LNCaP clone FGC (cell line): ENCODE measurements around the gene DDHD1.
"Not testable (repeated sequence)": the region's sequence is repeated elsewhere in the genome, so short reads cannot be mapped to it uniquely, and the experiment has no call there.

Experiments
- DNase-seq: peaks from one replicate; pipeline ENCODE4 v3.0.0-alpha.2; 2011; ENCODE audit warnings: low read depth
- H3K4me3 ChIP-seq: 2 replicates; pipeline ENCODE4 v1.5.1; 2011; ENCODE audit warnings: mild to moderate bottlenecking, low read depth, low read length, control low read depth
- TF ChIP-seq, protein P1 (sequence below): IDR thresholded peaks from 2 replicates; pipeline ENCODE4 v1.5.1; 2012; ENCODE audit warnings: mild to moderate bottlenecking; ENCODE audit not compliant: control insufficient read depth, insufficient read depth; ENCODE audit errors: extremely low read depth

The DDHD1 gene

DNA sequence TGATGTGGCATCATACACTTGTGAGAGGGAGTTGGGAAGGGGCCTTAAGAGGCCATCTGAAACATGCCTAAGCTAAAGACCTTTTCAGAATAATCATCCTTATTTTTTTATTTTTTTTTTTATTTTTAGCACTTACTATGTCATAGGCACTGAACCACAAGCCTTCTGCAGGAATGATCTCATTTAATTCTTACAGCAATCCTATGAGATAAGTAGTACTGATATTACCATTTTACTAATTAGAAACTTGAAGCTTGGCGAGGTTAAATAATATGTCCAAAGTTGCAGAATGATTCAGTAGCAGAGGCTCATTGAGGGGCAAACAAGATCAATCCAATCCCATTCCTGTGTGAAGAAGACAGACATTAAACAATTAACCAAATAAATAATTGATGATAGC lies 33.4 kb upstream of the DDHD1 start:
- no peak overlapping the region for H3K4me3 ChIP-seq
- no peak for DNase-seq
- TF ChIP-seq, protein P1, sequence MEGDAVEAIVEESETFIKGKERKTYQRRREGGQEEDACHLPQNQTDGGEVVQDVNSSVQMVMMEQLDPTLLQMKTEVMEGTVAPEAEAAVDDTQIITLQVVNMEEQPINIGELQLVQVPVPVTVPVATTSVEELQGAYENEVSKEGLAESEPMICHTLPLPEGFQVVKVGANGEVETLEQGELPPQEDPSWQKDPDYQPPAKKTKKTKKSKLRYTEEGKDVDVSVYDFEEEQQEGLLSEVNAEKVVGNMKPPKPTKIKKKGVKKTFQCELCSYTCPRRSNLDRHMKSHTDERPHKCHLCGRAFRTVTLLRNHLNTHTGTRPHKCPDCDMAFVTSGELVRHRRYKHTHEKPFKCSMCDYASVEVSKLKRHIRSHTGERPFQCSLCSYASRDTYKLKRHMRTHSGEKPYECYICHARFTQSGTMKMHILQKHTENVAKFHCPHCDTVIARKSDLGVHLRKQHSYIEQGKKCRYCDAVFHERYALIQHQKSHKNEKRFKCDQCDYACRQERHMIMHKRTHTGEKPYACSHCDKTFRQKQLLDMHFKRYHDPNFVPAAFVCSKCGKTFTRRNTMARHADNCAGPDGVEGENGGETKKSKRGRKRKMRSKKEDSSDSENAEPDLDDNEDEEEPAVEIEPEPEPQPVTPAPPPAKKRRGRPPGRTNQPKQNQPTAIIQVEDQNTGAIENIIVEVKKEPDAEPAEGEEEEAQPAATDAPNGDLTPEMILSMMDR = no peak

DNA sequence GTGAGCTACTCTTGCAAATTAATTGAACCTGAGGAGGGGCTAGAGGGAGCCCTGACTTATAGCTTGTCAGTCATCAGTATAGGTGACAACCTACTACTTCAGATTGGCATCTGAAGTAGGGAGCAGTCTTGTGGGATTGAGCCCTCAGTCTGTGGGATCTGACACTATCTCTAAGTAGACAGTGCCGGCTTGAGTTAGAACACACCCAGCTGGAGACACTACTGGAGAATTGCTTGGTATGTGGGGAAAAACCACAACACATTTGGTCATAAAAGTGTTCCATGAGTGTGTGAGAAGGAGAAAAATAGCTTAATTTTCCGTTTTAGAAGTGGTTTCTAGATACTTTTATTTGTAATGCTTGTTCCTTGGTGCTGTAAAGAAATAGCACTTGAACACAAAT lies 30.5 kb upstream of the DDHD1 start:
- DNase-seq = no peak
- TF ChIP-seq, protein P1 = no peak
- no peak overlapping the region for H3K4me3 ChIP-seq

DNA sequence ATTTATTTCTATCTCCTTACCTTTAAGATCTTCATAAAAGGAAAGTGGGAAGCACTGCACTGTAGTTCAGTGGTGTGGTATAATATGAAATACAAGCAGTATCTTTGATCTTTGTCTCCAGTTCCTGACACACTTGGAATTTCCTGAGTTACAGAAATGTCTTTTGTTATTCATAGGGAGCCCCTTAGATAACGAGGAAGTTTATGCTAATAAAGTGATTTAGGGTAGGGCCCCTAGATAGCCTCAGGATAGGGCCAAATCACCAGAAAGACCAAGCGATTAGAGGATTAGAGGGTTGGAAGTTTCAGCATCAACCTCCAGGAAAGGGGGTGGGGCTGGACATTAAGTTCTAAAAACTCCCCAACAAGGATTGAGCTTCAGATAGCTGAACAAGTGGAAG lies 29.9 kb upstream of the DDHD1 start:
- no peak overlapping the region for H3K4me3 ChIP-seq
- no peak for DNase-seq
- TF ChIP-seq, protein P1 = no peak

DNA sequence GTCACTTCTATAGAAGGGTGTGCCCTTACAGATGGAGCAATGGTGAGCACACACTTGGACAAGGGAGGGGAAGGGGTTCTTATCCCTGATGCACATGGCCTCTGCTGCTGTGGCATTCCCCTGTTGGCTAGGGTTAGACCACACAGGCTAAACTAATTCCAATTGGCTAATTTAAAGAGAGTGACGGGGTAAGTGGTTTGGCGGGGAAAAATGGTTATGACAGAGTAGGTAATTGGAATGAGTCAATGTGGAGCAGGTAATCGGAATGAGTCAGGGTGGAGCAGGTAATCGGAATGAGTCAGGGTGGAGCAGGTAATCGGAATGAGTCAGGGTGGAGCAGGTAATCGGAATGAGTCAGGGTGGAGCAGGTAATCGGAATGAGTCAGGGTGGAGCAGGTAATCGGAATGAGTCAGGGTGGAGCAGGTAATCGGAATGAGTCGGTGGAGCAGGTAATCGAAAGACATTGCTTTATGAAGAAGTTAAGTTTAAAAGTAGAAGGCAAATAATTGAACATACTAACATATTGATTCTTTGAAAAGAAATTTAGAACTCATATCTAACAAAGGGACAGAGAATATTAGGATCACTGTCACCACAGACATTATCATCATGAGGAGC lies 28.4 kb upstream of the DDHD1 start:
- DNase-seq, H3K4me3 ChIP-seq: not testable (repeated sequence)

DNA sequence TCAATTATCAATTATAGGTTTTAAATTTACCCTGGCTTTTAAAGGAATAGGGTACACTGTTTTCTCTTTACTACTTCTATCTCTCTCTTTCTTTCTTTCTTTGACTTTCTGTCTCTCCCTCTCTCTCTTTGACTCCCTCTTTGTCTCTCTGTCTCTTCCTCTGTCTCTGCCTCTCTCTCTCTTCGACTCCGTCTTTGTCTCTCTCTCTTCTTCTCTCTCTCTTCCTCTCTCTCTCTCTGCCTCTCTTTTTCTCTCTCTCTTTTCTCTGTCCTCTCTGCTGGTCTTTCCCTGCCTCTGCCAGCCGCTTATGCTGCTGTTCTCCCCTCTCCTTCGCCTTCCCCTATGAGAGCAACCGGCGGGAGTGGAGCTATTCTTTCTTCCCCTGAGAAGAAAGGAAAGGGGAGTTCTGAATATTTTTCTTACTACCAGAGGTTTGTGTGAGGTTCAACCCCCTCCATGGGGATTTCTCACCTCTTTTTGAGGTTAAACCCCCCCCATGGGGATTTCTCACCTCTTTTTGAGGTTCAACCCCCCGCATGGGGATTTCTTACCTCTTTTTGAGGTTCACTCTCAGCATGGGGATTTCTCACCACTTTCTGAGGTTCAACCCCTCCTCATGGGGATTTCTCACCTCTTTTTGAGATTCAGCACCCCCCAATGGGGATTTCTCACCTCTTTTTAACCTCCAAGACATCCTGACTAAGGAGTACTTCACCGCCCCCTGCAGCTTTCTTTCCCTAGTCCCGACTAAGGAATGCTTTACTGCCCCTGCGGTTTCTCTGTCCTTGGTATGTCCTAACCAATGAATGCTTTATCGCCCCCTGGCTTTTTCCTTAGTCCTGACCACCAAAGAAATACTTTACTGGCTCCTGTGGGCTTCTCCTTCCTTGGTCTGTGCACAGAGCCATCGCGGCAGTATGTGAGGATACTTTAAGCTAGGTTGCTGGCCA lies 27.4 kb upstream of the DDHD1 start:
- TF ChIP-seq, protein P1 = no peak
- DNase-seq = no peak
- H3K4me3 ChIP-seq = no peak overlapping the region

DNA sequence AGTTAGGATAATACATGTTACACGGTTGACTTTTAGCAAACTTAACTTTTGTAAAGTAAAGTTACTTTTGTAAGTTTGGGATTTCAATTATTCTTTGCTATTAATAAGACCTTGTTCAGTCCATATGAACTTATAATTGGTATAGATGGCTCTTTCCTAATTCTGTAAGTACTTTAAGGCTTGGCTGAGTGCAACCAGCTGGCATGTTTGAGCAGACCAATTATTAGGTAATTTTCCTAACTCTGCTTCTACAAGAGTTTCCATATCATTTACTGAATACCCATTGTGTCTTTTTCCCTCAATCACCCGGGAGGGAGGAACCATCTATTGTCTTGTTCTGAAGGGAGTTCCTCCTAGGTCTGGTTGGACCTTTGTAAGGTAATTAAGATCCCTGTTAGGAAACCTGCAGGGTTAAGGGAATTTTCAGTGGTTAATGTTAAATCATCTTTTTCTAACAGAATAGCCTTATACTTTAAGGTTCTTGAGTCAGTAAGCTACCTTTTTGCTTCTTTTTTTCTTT lies 26.4 kb upstream of the DDHD1 start:
- DNase-seq = not testable (repeated sequence)

DNA sequence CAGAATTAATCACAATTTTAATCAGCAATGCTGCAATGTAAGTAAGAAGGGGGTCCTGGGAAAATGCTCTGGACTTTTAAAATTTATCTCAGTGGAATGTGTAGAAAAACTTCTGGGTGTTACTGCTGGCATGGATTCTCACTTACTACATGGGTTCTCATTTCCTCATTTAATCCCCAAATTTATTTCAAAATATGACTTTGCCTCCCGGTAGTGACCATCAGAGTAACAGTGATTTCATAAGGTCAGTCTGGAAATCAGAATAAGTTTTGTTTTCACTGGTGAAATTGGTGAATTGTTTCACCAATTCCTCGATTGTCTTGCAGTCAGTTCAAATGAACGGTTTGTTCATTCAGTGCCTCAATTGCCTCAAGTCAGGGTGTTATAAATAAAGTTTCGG lies 22.3 kb upstream of the DDHD1 start:
- no peak for DNase-seq
- H3K4me3 ChIP-seq = no peak overlapping the region
- TF ChIP-seq, protein P1 = no peak

More for the DNA sequence above, 26.4 kb upstream of the DDHD1 start:
- H3K4me3 ChIP-seq = not testable (repeated sequence)
